PC-3 (cell line): ENCODE results near the gene NNMT.

Experiments used
- CTCF ChIP-seq: fragments of 300-600 bp; sonication (generic); conservative IDR thresholded peaks from 2 replicates; pipeline ENCODE4 v1.5.1; 2017; ENCODE audit warnings: antibody characterized with exemption, low read depth, mild to moderate bottlenecking, low read length
- EZH2 ChIP-seq: fragments of 300-600 bp; sonication (generic); IDR thresholded peaks from one replicate; pipeline ENCODE4 v1.6.1; 2017; ENCODE audit warnings: antibody characterized with exemption, mild to moderate bottlenecking, low read length; ENCODE audit not compliant: unreplicated experiment

GRCh38 chr11:114264381-114264780 is 31.8 kb upstream of the NNMT start:
- TF ChIP-seq CTCF (no peak), EZH2 (no peak)
